Measurements from ENCODE around the gene LHFPL2.

DNA sequence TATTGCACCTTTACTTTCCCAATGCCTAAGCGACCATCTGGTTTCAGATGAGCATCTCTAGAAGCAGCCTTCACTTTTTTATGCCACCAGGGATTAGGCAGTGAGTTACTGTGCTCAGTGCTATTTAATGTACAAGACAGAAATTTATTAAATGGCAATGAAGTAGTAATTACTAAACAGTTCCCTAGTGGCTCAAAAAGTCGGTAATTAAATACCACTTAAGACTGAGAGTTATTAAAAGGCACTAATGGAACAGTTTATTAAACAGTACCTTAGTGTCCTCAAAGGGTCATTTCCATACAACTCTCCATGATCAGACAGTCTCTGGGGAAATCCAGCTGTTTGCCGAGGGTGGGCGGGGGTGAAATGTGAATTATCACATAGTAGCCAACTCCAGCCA is 42.3 kb downstream of the LHFPL2 start:
- no peak for TF ChIP-seq CTCF (conservative IDR thresholded peaks at IDR 0.05; ENCODE audit: low read depth, low read length)
- no peak for TF ChIP-seq POLR2A (IDR thresholded peaks at IDR 0.05; ENCODE audit: low read depth, low read length)
- TF ChIP-seq RCOR1 (IDR thresholded peaks at IDR 0.05; ENCODE audit: insufficient replicate concordance, low read length): no peak
- TF ChIP-seq RAD21 (IDR thresholded peaks at IDR 0.05; ENCODE audit: low read length): no peak
- TF ChIP-seq, protein P1, sequence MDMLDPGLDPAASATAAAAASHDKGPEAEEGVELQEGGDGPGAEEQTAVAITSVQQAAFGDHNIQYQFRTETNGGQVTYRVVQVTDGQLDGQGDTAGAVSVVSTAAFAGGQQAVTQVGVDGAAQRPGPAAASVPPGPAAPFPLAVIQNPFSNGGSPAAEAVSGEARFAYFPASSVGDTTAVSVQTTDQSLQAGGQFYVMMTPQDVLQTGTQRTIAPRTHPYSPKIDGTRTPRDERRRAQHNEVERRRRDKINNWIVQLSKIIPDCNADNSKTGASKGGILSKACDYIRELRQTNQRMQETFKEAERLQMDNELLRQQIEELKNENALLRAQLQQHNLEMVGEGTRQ (IDR thresholded peaks at IDR 0.05; ENCODE audit: low read depth, low read length): no peak
- no peak for TF ChIP-seq MAZ (IDR thresholded peaks at IDR 0.05; ENCODE audit: borderline replicate concordance, low read depth, low read length)
- no peak for TF ChIP-seq MXI1 (IDR thresholded peaks at IDR 0.05; ENCODE audit: borderline replicate concordance, low read depth, low read length)
- TF ChIP-seq MAFK (IDR thresholded peaks at IDR 0.05; ENCODE audit: low read depth, low read length): no peak
- TF ChIP-seq BHLHE40 (IDR thresholded peaks at IDR 0.05; ENCODE audit: low read depth, low read length): no peak
- TF ChIP-seq FOS (IDR thresholded peaks at IDR 0.05; ENCODE audit: low read depth, low read length): no peak
- TF ChIP-seq CEBPB (IDR thresholded peaks at IDR 0.05; ENCODE audit: low read depth, low read length): no peak

All from IMR-90 (cell line).